HG03457 (cell line): ENCODE measurements around the gene TGFBR2.

ENCODE experiments used
- ATAC-seq: cut with Tn5 transposase; IDR thresholded peaks from one replicate; pipeline ENCODE4 v1.9.1; 2021; ENCODE audit warnings: moderate number of reproducible peaks; ENCODE audit not compliant: unreplicated experiment

TGFBR2 gene

DNA sequence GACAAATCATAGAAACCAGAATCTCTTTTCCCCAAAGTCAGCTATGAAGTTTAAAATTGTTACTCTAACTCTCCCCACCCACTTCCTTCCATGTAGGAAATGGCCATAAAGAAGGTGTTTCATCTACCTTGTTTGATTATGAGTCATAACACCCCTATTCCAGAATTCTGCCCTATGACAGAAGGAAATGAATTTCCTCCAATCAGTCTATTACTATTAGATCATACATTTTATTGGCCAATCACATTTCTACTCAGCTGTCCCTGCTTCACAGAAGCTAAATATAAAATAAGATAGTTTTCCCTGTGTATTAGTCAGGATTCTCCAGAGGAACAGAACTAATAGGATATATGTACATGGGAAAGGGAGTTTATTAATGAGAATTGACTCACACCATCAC, 102.1 kb downstream of the TGFBR2 start:
- ATAC-seq = no peak

DNA sequence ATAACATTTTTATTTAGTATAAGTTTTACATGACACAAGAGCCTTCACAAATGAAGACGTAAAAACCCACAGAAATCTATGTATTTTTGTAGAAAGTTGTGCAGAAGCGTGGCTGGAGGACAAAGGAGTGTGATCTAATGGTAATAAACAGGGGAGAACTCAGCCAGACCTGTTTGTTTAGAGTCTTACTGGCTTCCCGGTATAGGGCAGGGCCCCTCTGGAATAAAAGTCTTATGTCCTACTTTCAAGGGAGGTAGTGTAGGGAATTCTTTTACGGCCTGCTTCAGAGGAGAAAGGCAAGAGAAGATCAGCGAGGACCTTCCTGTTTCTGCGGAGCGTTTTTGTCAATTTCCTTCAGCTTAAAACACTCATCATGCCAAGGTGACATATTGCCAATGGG, 103.6 kb downstream of the TGFBR2 start:
- no peak for ATAC-seq

DNA sequence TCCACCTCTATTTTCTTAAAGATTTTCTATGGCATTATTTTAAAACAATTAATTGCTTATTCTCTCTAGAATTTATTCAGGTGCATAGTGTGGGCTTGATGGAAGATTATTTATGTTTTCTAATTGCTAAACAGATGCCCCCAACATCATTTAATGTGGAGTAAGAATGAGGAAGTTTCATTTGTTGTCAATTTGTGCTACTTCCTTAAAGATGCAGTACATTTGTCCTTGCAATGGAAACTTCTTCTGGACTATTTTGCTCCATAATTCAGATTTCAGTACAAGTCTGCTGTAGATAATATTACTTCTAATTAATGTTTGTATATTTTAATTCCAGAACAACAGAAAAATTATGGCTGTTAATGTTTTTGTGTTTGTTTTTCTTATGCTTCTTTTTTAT, 104.8 kb downstream of the TGFBR2 start:
- no peak for ATAC-seq

DNA sequence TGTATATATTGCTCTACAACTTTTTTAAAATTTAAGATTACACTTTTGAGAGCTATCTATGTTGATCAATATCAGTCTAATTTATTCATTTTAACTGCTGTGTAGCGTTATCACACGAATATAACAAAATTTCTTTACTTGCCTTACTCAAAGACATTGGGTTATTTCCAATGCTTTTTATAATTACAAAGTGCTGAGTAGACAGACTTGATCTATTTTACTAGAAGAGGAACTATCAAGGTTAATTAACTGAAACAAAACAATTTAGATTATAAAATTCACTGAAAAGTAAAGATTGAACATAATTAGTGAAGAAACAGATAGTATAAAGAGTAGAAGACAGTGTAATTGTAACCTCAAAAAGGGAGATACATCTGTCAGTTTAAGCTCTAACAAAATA, 105.5 kb downstream of the TGFBR2 start:
- ATAC-seq = no peak

DNA sequence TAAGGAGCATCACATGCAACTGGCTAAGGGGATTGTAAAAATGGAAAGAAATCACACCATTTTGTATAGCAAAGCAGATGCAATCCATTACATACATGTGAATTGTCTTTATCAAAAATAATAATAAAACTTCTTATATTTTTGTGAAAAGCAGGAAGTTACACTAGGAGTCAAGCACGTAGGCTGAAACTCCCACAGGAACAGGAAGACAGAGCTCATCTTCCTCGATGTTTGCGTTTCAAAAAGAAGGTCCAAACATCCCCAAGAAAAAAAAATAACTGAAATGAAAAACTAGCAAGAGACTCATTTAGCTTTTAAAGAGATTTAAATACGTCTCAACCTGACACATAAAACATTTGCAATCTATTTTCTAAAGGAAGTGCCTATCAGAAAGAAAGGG, 106.6 kb downstream of the TGFBR2 start:
- no peak for ATAC-seq

DNA sequence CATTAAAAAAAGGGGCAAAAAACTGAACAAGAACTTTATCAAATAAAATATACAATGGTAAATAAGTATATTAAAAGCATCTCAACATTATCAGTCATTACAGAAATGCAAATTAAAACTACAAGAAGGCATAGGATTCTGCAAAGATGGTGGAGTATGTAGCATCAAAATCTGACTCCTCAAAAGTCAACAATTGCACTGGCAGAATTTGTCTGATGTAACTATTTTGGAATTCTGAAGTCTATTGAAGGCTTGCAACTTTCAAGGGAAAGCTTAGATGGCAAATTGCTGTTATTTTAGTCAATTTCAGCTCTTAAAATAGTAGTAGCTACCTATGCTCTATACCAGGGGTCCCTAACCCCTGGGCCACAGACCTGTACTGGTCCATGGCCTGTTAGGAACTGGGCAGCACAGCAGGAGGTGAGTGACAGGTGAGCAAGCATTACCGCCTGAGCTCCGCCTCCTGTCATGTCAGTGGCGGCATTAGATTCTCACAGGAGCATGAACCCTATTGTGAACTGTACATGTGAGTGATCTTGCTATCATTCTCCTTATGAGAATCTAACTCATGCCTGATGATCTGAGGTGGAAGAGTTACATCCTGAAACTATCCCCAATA, 107.6 kb downstream of the TGFBR2 start:
- ATAC-seq = no peak

DNA sequence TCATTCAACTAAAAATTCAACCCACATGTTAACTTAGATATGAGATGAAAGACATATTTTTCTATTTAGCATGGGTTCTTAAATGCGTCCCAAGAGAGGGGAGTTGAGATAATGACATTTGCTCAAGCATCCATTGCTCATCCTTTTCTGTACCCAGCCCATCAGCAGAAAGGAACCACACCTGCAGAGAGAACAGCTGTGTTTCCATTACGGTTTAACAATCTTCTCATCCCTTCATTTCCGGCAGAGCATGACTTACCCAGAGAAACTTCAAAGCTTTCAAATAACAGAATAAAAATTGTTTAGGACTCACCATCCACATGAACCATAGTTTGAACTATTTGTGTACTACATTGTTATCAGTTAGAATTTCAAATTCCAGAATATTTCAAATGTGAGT, 113.1 kb downstream of the TGFBR2 start:
- no peak for ATAC-seq

DNA sequence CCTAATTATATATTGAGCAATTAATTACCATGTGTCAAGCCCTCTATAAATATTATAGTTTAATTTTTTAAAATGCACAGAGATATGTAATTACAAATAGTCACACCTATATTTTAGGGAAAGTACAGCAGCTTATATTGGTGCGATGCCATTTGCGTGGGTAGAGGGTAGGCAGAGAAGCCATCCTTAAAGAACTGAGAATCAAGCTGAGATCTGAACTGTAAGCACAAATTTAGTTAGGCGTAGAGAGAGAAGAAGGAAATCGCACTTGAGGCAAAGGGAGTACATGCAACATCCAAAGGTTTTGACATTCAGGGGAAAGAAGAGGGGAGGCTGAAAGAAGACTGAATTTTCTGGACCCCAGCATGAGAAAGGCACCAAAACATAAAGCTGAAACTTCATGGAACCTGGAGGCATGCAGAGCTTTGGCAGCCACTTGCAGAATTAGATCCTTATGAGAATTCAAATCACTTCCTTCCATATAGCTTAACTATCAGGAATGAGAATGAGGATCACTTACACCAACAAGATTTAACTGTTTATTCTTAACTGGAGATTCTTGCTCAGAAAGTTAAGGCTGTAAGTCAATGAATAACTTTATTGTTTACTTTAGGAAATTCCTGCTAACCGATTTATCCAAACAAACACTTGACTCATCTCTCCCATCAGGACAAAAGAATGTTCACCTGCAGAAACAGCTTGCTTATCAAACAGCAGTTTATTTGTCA, 114.3 kb downstream of the TGFBR2 start:
- ATAC-seq = no peak

DNA sequence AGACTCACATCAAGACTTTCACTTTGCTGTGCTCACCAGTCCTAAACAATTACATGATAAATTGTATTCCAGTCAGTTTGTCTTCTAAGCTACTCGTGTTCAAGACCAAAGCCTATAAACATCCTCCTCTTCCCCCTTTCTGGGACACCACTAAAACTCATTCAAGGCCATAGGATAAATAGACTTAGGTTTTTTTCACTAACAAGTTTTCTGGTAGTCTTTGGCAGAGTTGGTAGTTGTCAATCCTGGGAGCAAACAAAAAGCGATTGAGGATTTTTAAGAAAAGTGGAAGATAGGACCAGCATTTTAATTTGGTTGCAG, 114.9 kb downstream of the TGFBR2 start:
- ATAC-seq = no peak

DNA sequence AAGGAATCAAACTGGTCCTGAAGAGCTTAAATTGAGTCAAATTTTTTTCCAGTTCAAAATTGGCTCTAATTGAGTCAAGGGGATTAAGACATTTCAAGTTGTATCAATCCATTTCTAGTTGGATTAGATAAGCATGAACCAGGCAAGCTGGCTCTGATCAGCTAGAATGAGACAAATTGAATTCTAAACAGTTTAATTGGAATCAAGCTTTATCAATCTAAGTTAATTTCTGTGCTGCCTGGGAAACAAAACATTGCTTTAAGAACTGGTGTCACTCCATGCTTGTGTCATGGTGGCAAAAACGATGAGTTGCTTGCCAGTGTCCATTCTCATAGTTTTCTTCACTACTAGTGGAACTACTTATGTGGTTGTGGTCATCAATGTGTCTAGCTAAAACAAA, 116.8 kb downstream of the TGFBR2 start:
- ATAC-seq = no peak

DNA sequence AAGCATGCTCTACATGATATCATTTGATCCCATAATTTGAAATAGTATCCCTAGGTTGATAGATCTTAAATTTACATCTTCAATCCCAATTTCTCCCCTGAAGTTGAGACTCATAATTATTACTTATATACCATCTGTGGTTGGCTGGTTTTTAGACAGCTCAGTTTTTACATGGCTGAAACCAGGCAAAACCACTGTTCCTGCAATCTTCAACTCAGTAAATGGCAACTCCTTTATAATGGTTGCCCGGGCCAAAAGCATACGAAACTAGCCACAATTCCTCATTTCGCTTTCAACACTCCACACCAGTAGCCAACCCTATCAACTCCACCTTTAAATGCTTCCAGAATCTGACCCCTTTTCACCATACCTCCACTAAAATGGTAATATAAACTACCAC, 118.5 kb downstream of the TGFBR2 start:
- ATAC-seq = no peak

DNA sequence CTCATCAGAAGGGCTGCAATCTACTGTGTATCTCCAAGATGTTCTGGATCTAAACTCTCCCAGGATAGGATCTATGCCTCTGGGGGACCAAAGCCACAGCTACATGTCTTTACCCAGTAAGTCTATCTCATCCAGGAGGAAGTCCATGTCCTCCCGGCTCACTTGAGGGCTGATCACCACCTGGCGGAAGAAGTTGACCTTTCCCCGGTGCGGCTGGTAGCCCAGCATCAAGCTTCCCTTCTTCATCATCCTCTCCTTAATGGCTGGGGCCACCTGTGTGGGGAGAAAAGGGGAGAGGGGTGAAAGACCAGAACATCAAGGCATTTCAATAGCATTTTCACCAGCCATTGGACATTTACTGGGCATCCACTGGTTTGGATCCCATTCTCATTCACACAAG, 121.7 kb downstream of the TGFBR2 start:
- no peak for ATAC-seq

DNA sequence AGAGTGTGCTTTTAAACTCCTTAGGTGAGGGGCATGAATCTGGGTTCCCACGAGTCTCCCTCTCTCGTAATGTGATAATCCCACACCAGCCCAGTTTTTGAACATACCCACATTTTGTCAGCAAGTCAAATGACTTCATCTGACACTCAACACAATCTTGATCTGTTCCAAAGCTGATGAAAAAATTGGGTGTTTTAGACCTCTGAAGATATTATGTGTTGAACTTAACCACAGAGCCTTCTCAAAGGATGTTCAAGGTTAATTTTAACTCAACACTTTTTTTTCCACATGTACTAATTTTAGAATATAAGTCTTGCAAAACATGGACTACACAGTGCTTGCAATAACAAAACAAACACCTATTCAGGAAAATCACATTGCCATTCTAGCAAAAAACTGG, 123.1 kb downstream of the TGFBR2 start:
- ATAC-seq = no peak

DNA sequence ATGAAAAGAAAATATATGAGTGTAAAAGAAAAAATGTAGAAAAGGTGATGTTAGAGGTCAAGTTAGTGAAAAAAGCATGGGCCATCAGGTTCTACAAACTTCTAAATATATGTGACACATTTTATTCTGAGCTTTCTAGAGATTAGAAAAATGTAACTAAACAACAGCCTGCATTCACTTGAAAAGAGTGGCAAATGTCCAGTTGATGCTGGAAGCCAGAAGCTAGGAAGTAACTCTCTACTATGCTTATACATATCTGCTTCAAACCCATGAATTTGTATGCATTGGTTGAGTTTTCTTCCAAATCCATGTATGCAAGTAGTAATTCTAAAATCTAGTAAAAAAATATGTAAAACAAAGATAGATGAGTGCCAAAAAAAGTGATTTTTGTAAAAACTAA, 123.5 kb downstream of the TGFBR2 start:
- no peak for ATAC-seq

DNA sequence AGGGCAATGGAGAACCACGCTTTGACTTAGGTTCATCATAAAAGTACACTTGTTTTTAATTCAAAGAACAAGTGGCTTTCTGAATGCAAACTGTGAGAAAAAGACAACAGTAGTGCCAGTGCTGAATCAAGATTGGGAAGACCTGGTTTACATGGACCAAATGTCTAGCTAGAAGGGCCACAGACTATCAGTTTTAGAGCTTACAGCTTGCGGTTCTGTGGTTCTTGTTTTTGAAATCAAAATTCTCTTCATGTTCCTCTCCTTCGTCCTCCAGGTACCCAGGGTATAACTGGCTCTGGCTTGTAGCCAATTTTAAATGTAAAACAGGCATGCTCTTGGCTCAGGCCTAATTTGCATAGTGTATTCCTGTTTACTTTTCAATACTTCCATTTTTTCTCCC, 124.6 kb downstream of the TGFBR2 start:
- no peak for ATAC-seq

DNA sequence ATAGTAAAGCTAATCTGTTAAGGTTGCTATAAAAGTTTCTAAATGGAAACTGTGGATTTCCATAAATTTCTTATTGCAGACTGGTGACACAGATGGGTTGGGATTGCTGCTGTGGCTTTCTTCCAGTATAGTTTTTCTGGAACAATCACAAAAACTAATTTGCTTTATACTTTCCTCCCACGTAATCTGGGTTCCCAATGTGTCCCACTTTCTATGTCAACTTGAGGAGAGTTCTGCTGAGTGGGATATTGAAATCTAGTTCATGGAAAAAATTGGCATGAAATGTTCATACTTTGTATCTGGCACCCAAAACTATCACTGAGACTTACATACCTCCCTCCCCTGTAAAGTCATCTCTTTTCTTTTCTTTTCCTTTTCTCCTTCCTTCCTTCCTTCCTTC, 126.8 kb downstream of the TGFBR2 start:
- no peak for ATAC-seq

DNA sequence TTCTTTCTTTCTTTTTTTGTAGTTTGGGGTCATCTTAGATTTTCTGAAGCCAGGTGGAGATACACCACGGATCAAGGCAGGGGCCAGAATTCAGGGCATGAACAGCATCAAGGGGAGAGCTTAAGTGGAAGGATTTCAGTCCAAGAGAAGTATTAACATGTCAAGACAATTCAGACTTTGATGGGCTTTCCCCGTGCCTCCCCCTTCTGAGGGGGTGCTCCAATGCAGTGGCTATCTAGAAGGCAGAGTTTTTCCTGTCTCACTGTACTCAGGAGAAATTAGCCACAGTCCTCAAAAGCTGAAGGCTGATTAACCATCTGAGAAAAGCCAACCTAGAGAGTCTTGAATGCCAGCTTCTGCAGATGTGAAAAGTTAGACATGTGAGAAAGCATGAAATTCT, 127.3 kb downstream of the TGFBR2 start:
- no peak for ATAC-seq

DNA sequence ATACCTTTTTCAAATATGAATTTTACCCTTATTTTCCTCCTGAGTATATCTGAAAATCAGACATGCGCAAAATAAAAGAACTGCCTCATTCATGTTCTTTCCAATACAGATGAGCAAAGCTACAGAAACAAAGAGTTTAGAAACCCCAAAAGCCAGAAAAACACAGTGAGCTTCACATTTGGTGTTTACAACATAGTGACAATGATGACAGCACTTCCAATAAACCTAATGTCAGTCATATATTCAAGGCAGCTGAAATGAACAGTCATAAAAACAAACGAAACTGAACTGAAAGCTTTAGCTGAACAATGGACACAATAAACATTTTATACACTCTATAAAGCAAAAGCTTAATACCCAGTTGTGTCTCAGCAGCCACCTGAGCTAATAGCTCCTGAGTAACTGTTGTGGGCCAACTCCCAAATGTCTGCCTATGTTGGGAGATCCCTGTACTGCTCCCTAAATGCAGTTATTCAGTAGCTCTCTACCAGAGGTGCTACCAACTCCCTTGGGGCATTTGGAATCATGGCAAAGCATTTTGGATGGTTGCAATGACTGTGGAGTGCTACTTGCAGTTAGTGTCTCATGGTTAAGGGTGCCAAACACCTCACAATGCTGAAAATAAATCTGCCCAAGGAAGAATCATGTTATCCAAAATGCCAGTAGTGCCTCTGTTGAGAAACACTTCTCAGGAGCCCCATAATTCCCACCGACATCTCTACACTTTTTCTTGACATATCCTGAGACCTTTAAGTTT, 131.5 kb downstream of the TGFBR2 start:
- no peak for ATAC-seq

DNA sequence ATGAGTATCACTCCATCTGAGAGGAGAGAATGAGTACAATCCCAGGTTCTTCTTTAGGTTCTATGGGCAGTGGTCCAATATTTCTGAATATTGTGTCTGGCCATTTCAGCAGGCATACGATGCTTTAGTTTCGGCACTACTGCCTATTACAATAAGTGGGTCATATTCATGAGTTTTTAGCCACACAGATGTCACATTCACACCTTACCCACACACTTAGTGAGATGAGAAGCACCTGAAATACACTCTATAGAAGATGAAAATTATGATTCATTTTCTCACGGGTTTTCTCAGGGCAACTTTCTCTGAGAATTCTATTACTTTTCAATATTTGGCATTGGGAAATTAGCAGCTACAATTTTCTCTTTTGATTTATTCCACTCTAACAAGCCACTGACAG, 132.2 kb downstream of the TGFBR2 start:
- ATAC-seq = no peak

DNA sequence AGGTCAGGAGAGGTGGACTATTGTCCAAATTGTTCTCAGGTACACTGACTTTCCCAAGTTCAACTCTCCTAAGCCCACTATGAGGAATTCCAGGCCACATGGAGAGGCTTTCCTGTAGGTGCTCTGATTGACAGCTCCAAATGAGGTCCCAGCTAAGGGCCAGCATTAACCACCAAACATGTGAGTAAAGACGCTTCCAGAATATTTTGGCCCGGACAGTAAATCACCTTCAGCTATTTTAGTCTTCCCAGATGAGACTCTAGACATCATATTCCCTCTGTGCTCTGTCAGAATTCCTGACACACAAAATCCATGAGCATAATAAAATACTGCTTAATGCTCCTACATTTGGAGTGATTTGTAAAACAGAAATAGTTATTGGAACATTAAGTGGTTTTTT, 135.5 kb downstream of the TGFBR2 start:
- ATAC-seq = no peak

DNA sequence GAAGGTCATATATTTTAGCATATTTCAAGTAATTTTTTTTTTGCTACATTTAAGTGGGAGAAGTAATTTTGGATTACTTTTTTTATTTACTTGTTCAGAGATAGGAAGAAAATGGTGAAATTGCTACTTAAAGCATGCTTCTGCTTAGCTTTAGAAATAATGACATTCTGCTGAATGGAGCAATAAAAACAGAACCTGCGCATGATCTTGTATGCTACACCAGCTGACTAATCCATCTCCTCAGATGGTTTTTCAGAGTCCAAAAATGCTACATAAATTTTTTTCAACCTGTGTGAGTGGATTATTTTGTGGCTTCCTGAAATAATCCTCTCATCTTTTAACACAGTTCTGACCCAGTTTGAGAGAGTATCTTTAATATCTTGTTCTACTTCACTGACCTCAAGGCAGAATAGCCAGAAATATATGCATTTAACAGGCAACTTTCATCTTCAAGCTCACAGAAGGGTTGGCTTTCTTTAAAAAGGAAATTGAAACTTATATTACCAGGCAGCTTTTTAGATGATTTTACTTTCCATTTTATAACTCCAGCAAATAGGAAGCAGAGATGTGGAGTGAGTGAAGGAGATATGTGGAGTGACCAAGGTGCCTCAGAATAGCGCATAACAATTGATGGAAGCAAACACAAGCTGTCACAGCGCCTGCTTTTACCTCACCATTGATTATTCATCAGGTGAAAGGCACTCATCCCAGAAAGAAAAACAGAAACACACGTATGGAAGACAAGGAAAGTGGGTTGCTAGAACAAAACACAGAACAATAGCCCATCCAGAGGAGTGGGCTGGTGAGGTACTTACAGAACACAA, 136.6 kb downstream of the TGFBR2 start:
- no peak for ATAC-seq
